Naive thymus-derived CD4-positive, alpha-beta T cell (primary cell): Measurements from ENCODE around the gene EHMT2. TPM values are rescaled to one million over a fixed set of nuclear protein-coding genes. Genes with fewer than 3 reads are reported as not detected.

Experiments
- ATAC-seq: fragments of 150-1000 bp; cut with Tn5 transposase; 2 replicates; pipeline ENCODE4 v1.10.0; 2021; ENCODE audit warnings: mild to moderate bottlenecking, moderate library complexity
- CTCF ChIA-PET: fragments of 350-600 bp; sonication (Branson Sonifier 250); formaldehyde crosslinking; loops from one replicate; lab custom pipeline; 2021; ENCODE audit warnings: antibody characterized with exemption; lab: Charles Lee
- POLR2A ChIA-PET: fragments of 350-600 bp; sonication (Branson Sonifier 250); formaldehyde crosslinking; loops from one replicate; lab custom pipeline; 2021; ENCODE audit warnings: antibody characterized with exemption, inconsistent platforms; lab: Charles Lee
- DNase-seq, 9 donors: peaks; one replicate each; pipeline versions ENCODE4 v3.0.0 to v3.0.0-alpha.2; 2020 to 2022; ENCODE audit warnings: mixed read lengths in 1 of 9
- H3K27ac ChIP-seq: one replicate; pipeline ENCODE4 v1.7.0; 2013; ENCODE audit warnings: mild to moderate bottlenecking, low read depth, low read length, moderate library complexity
- H3K27me3 ChIP-seq, 2 donors: one replicate each; pipeline ENCODE4 v1.7.0; 2013; ENCODE audit warnings: low read length in 2 of 2, mild to moderate bottlenecking in 2 of 2, moderate library complexity in 2 of 2; ENCODE audit not compliant: control insufficient read depth in 2 of 2, insufficient read depth in 2 of 2
- H3K36me3 ChIP-seq, 3 experiments: 1 replicate in 2 of 3; 2 replicates in 1 of 3; pipeline ENCODE4 v1.7.0; 2013; ENCODE audit warnings: low read length in 3 of 3, mild to moderate bottlenecking in 3 of 3, moderate library complexity in 1 of 3; ENCODE audit not compliant: insufficient read depth in 3 of 3, control insufficient read depth in 2 of 3
- H3K4me1 ChIP-seq, 2 donors: one replicate each; pipeline ENCODE4 v1.7.0; 2013; ENCODE audit warnings: low read length in 2 of 2, mild to moderate bottlenecking in 2 of 2, moderate library complexity in 1 of 2; ENCODE audit not compliant: control insufficient read depth in 2 of 2, insufficient read depth in 2 of 2
- H3K4me3 ChIP-seq: 2 replicates; pipeline ENCODE4 v1.7.0; 2013; ENCODE audit warnings: mild to moderate bottlenecking, low read length
- H3K9me3 ChIP-seq, 3 experiments: 1 replicate in 2 of 3; 2 replicates in 1 of 3; pipeline ENCODE4 v1.7.0; 2013; ENCODE audit warnings: low read length in 3 of 3; ENCODE audit not compliant: control insufficient read depth in 2 of 3
- H3K27ac Mint-ChIP-seq, 9 donors: one replicate each; pipeline ENCODE4 v1.8.0; 2020 to 2022; ENCODE audit warnings: mixed read lengths in 9 of 9, mild to moderate bottlenecking in 8 of 9, moderate library complexity in 5 of 9, inconsistent platforms in 2 of 9
- H3K27me3 Mint-ChIP-seq, 5 donors: one replicate each; pipeline ENCODE4 v1.8.0; 2021 to 2022; ENCODE audit warnings: mixed read lengths in 5 of 5, mild to moderate bottlenecking in 1 of 5
- H3K36me3 Mint-ChIP-seq, 5 donors: one replicate each; pipeline ENCODE4 v1.8.0; 2020 to 2022; ENCODE audit warnings: mixed read lengths in 5 of 5, mild to moderate bottlenecking in 3 of 5, inconsistent platforms in 1 of 5
- H3K4me1 Mint-ChIP-seq, 7 donors: one replicate each; pipeline ENCODE4 v1.8.0; 2020 to 2022; ENCODE audit warnings: mixed read lengths in 7 of 7, mild to moderate bottlenecking in 3 of 7, inconsistent platforms in 1 of 7
- H3K4me3 Mint-ChIP-seq, 10 donors: one replicate each; pipeline ENCODE4 v1.8.0; 2020 to 2022; ENCODE audit warnings: mild to moderate bottlenecking in 10 of 10, mixed read lengths in 10 of 10, moderate library complexity in 6 of 10, inconsistent platforms in 2 of 10
- H3K9me3 Mint-ChIP-seq, 11 donors: one replicate each; pipeline ENCODE4 v1.8.0; 2020 to 2022; ENCODE audit warnings: mixed read lengths in 11 of 11, mild to moderate bottlenecking in 4 of 11, inconsistent platforms in 1 of 11, moderate library complexity in 1 of 11
- intact Hi-C, 2 donors: fragments of 100-400 bp; cut with micrococcal nuclease; formaldehyde crosslinking; loops; one replicate each; pipeline ENCODE4 v1.15.1; 2023
- polyA plus RNA-seq, 2 donors: library from polyadenylated mRNA; unstranded; fragments of 300-500 nt; fragmentation: Illumina TruSeq; gene quantifications; one replicate each; pipeline ENCODE4 v1.2.3, GENCODE V29; 2021
- total RNA-seq, 6 experiments: library from RNA in 5 of 6; stranded (reverse) in 5 of 6; gene quantifications; 1 replicate in 5 of 6; 2 replicates in 1 of 6; pipeline ENCODE4 v1.2.3 and lab custom pipeline; 2021 to 2026

The EHMT2 gene
- total and polyA plus RNA-seq, 7 experiments from 2014 or later, result 37.3 to 94.2 (median 66.5) TPM

GRCh38 chr6:31831350-31832215 lies 65.9 kb downstream of the EHMT2 start:
- Mint-ChIP-seq H3K27ac (peak overlapping the region in 6 of 9 donors; percentile 22 to 96 (median 81)), H3K27me3 (no peaks in the 10 kb centered on the region), H3K4me1 (peaks cover 17 to 45% (median 40%) of the 10 kb centered on the region in 7 donors), H3K36me3 (peaks cover 0 to 18% (median 4%) of the 10 kb centered on the region in 5 donors), H3K9me3 (no peaks in the 10 kb centered on the region), H3K4me3 (peak overlapping the region; percentile 86 to 100 (median 96))
- Histone ChIP-seq H3K4me1 (peaks cover 18 to 28% of the 10 kb centered on the region in 2 donors), H3K27ac (no peak overlapping the region), H3K27me3 (no peaks in the 10 kb centered on the region), H3K36me3 (peaks cover 0 to 9% (median 0%) of the 10 kb centered on the region in 3 experiments), H3K4me3 (no peak overlapping the region), H3K9me3 (no peaks in the 10 kb centered on the region)
- CTCF ChIA-PET, result interaction anchor here (0.6 to 2.4 kb wide), 14 partner anchors 14 to 280 kb away, joined by 3 to 23 read pairs (median 4); partner anchors contain the start of genes DDAH2, LY6G5C, NEU1 and VARS1
- DNase-seq, result no peak
- POLR2A ChIA-PET, result interaction anchor here (0.6 to 4.4 kb wide), 16 partner anchors 9 to 1003 kb away, joined by 3 to 33 read pairs (median 6); partner anchors contain the start of genes C6orf47, CSNK2B, DDAH2 and GPANK1
- no peak for ATAC-seq
- intact Hi-C loops, result loop anchor here (2.0 to 10.0 kb wide), 6 partner anchors 15 to 1023 kb away; partner anchors contain the start of genes MICA (in 1 of the 2), MICB (in 1 of the 2), PSMB9 (in 1 of the 2) and TAP1 (in 1 of the 2)

DNA sequence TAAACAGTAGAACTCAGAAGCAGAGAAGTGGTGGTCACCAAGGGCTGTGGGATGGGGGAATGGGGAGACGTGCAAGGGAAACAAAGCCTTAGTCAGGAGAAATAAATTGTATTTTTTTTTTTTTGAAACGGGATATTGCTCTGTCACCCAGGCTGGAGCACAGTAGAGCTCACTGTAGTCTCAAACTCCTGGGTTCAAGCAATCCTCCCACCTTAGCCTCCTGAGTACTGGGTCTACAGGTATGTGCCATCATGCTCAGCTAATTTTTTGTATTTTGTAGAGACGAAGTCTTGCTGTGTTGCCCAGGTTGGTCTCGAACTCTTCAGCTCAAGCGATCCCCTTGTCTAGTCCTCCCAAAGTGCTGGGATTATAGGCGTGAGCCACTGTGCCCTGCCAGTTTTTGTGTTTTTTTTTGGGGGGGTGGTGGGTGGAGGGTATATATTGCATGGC lies 66.6 kb downstream of the EHMT2 start:
- Mint-ChIP-seq H3K27me3 (no peaks in the 10 kb centered on the region), H3K4me3 (peak overlapping the region; percentile 86 to 100 (median 96)), H3K36me3 (peaks cover 0 to 11% (median 0%) of the 10 kb centered on the region in 5 donors), H3K27ac (peak overlapping the region; percentile 79 to 96 (median 88)), H3K9me3 (no peaks in the 10 kb centered on the region), H3K4me1 (peaks cover 12 to 42% (median 36%) of the 10 kb centered on the region in 7 donors)
- ChIA-PET POLR2A (interaction anchor here (0.6 to 4.4 kb wide), 23 partner anchors 9 to 1004 kb away, joined by 3 to 33 read pairs (median 5); partner anchors contain the start of genes C6orf47, CSNK2B, DDAH2 and GPANK1), CTCF (interaction anchor here (0.6 to 2.4 kb wide), 19 partner anchors 13 to 282 kb away, joined by 3 to 23 read pairs (median 3); partner anchors contain the start of genes DDAH2, LY6G5C, NEU1 and VARS1)
- Histone ChIP-seq H3K27me3 (no peaks in the 10 kb centered on the region), H3K9me3 (no peaks in the 10 kb centered on the region), H3K4me3 (peak overlapping the region; percentile 82), H3K4me1 (peaks cover 14 to 23% of the 10 kb centered on the region in 2 donors), H3K27ac (peak overlapping the region; percentile 73), H3K36me3 (peaks cover 0 to 9% (median 0%) of the 10 kb centered on the region in 3 experiments)
- ATAC-seq (no peak), DNase-seq (no peak)
- intact Hi-C loops, result loop anchor here (1.0 to 10.0 kb wide), 11 partner anchors 14 to 1024 kb away; partner anchors contain the start of genes BAG6 (in 1 of the 2), DDAH2 (in 1 of the 2), MICA (in 1 of the 2) and MICB (in 1 of the 2)

Other genes starting within 250 kb of the EHMT2 start
Only the 30 nearest of the 36 such genes appear.
- gene LY6G5B, start 227.7 kb downstream of the EHMT2 start, total RNA-seq, result 10 to 100 TPM; 27.7 to 51.0 (median 42.9) TPM
- not detected for gene LY6G5B, start 227.7 kb downstream of the EHMT2 start, polyA plus RNA-seq
- gene LY6G5C, start 216.6 kb downstream of the EHMT2 start, total RNA-seq, result 1 to 10 TPM; 2.4 to 4.3 (median 3.1) TPM
- 10 to 100 TPM in 1 of 2 donors, 1 to 10 TPM in 1; 6.4 to 10.2 TPM for gene LY6G5C, start 216.6 kb downstream of the EHMT2 start, polyA plus RNA-seq
- 10 to 100 TPM; 60.1 to 71.7 (median 65.2) TPM for gene ABHD16A, start 194.4 kb downstream of the EHMT2 start, total RNA-seq
- gene ABHD16A, start 194.4 kb downstream of the EHMT2 start, polyA plus RNA-seq, result 10 to 100 TPM; 31.1 to 42.5 TPM
- gene LY6G6F, start 190.8 kb downstream of the EHMT2 start, total RNA-seq, result under 1 TPM in 1 of 5 experiments, not detected in 4; 0.56 TPM
- gene LY6G6F, start 190.8 kb downstream of the EHMT2 start, polyA plus RNA-seq, result not detected
- not detected for gene LY6G6D, start 182.3 kb downstream of the EHMT2 start, total RNA-seq
- not detected for gene LY6G6D, start 182.3 kb downstream of the EHMT2 start, polyA plus RNA-seq
- 1 to 10 TPM in 1 of 5 experiments, not detected in 4; 1.2 TPM for gene LY6G6C, start 176.0 kb downstream of the EHMT2 start, total RNA-seq
- gene LY6G6C, start 176.0 kb downstream of the EHMT2 start, polyA plus RNA-seq, result not detected
- gene MPIG6B, start 174.3 kb downstream of the EHMT2 start, total RNA-seq, result 1 to 10 TPM in 1 of 5 experiments, under 1 TPM in 4; 0.12 to 4.7 (median 0.64) TPM
- gene MPIG6B, start 174.3 kb downstream of the EHMT2 start, polyA plus RNA-seq, result 1 to 10 TPM in 1 of 2 donors, under 1 TPM in 1; 0.20 to 2.3 TPM
- 10 to 100 TPM in 2 of 5 experiments, 1 to 10 TPM in 3; 4.9 to 31.4 (median 7.1) TPM for gene DDAH2, start 168.4 kb downstream of the EHMT2 start, total RNA-seq
- gene DDAH2, start 168.4 kb downstream of the EHMT2 start, polyA plus RNA-seq, result 10 to 100 TPM; 13.1 to 15.3 TPM
- gene CLIC1, start 161.2 kb downstream of the EHMT2 start, total RNA-seq, result 100 to 1,000 TPM in 2 of 5 experiments, 10 to 100 TPM in 3; 29.3 to 494 (median 58.2) TPM
- gene CLIC1, start 161.2 kb downstream of the EHMT2 start, polyA plus RNA-seq, result 100 to 1,000 TPM; 102 to 122 TPM
- 10 to 100 TPM; 10.3 to 52.2 (median 11.4) TPM for gene MSH5, start 157.7 kb downstream of the EHMT2 start, total RNA-seq
- 1 to 10 TPM in 1 of 2 donors, under 1 TPM in 1; 0.51 to 2.6 TPM for gene MSH5, start 157.7 kb downstream of the EHMT2 start, polyA plus RNA-seq
- gene SAPCD1, start 135.0 kb downstream of the EHMT2 start, total RNA-seq, result 10 to 100 TPM in 1 of 5 experiments, 1 to 10 TPM in 4; 2.3 to 11.1 (median 3.3) TPM
- gene SAPCD1, start 135.0 kb downstream of the EHMT2 start, polyA plus RNA-seq, result not detected
- 1 to 10 TPM in 3 of 5 experiments, under 1 TPM in 2; 0.53 to 4.5 (median 1.1) TPM for gene VWA7, start 120.4 kb downstream of the EHMT2 start, total RNA-seq
- not detected for gene VWA7, start 120.4 kb downstream of the EHMT2 start, polyA plus RNA-seq
- 10 to 100 TPM; 34.3 to 84.2 (median 53.2) TPM for gene VARS1, start 101.9 kb downstream of the EHMT2 start, total RNA-seq
- 10 to 100 TPM; 32.2 to 44.8 TPM for gene VARS1, start 101.9 kb downstream of the EHMT2 start, polyA plus RNA-seq
- gene LSM2, start 90.7 kb downstream of the EHMT2 start, total RNA-seq, result 10 to 100 TPM; 22.9 to 94.5 (median 29.2) TPM
- gene LSM2, start 90.7 kb downstream of the EHMT2 start, polyA plus RNA-seq, result 10 to 100 TPM; 58.9 to 67.9 TPM
- gene HSPA1L, start 82.4 kb downstream of the EHMT2 start, total RNA-seq, result 1 to 10 TPM; 3.3 to 5.5 (median 4.7) TPM
- gene HSPA1L, start 82.4 kb downstream of the EHMT2 start, polyA plus RNA-seq, result 1 to 10 TPM; 2.3 to 3.6 TPM
- 100 to 1,000 TPM in 1 of 5 experiments, 10 to 100 TPM in 3, 1 to 10 TPM in 1; 6.7 to 125 (median 30.3) TPM for gene HSPA1A, start 82.2 kb downstream of the EHMT2 start, total RNA-seq
- 10 to 100 TPM; 26.0 to 52.5 TPM for gene HSPA1A, start 82.2 kb downstream of the EHMT2 start, polyA plus RNA-seq
- gene HSPA1B, start 70.0 kb downstream of the EHMT2 start, total RNA-seq, result 10 to 100 TPM in 4 of 5 experiments, 1 to 10 TPM in 1; 8.6 to 68.9 (median 28.9) TPM
- gene HSPA1B, start 70.0 kb downstream of the EHMT2 start, polyA plus RNA-seq, result 1 to 10 TPM; 2.8 to 3.6 TPM
- gene NEU1, start 34.9 kb downstream of the EHMT2 start, total RNA-seq, result 10 to 100 TPM; 18.6 to 35.0 (median 20.1) TPM
- gene NEU1, start 34.9 kb downstream of the EHMT2 start, polyA plus RNA-seq, result 10 to 100 TPM; 13.6 to 19.9 TPM
- not detected for gene SLC44A4, start 18.7 kb downstream of the EHMT2 start, total RNA-seq
- gene SLC44A4, start 18.7 kb downstream of the EHMT2 start, polyA plus RNA-seq, result not detected
- gene ZBTB12, start 4.4 kb upstream of the EHMT2 start, total RNA-seq, result 1 to 10 TPM in 4 of 5 experiments, under 1 TPM in 1; 0.77 to 4.5 (median 2.5) TPM
- gene ZBTB12, start 4.4 kb upstream of the EHMT2 start, polyA plus RNA-seq, result under 1 TPM in 1 of 2 donors, not detected in 1; 0.09 TPM
- gene C2, start 30.0 kb upstream of the EHMT2 start, total RNA-seq, result 1 to 10 TPM in 4 of 5 experiments, under 1 TPM in 1; 0.89 to 8.2 (median 2.3) TPM
- under 1 TPM in 1 of 2 donors, not detected in 1; 0.10 TPM for gene C2, start 30.0 kb upstream of the EHMT2 start, polyA plus RNA-seq
- 1 to 10 TPM in 2 of 5 experiments, under 1 TPM in 1, not detected in 2; 0.56 to 1.4 (median 1.1) TPM for gene CFB, start 48.4 kb upstream of the EHMT2 start, total RNA-seq
- gene CFB, start 48.4 kb upstream of the EHMT2 start, polyA plus RNA-seq, result 1 to 10 TPM; 1.4 to 1.8 TPM
- gene NELFE, start 61.3 kb upstream of the EHMT2 start, total RNA-seq, result 10 to 100 TPM; 47.5 to 71.7 (median 59.1) TPM
- gene NELFE, start 61.3 kb upstream of the EHMT2 start, polyA plus RNA-seq, result 10 to 100 TPM; 56.5 to 76.6 TPM
- gene SKIC2, start 61.5 kb upstream of the EHMT2 start, total RNA-seq, result 100 to 1,000 TPM in 3 of 5 experiments, 10 to 100 TPM in 2; 85.6 to 139 (median 101) TPM
- 10 to 100 TPM; 20.1 to 23.5 TPM for gene SKIC2, start 61.5 kb upstream of the EHMT2 start, polyA plus RNA-seq
- gene DXO, start 74.4 kb upstream of the EHMT2 start, total RNA-seq, result 10 to 100 TPM; 19.3 to 44.3 (median 35.0) TPM
- 10 to 100 TPM; 12.6 to 16.2 TPM for gene DXO, start 74.4 kb upstream of the EHMT2 start, polyA plus RNA-seq
- gene C4A, start 84.4 kb upstream of the EHMT2 start, total RNA-seq, result 1 to 10 TPM; 3.2 to 9.0 (median 8.0) TPM
- gene C4A, start 84.4 kb upstream of the EHMT2 start, polyA plus RNA-seq, result not detected
- 1 to 10 TPM; 3.2 to 8.5 (median 8.0) TPM for gene C4B, start 117.1 kb upstream of the EHMT2 start, total RNA-seq
- under 1 TPM in 1 of 2 donors, not detected in 1; 0.59 TPM for gene C4B, start 117.1 kb upstream of the EHMT2 start, polyA plus RNA-seq
- gene CYP21A2, start 140.7 kb upstream of the EHMT2 start, total RNA-seq, result 1 to 10 TPM in 1 of 5 experiments, under 1 TPM in 3, not detected in 1; 0.32 to 1.1 (median 0.44) TPM
- not detected for gene CYP21A2, start 140.7 kb upstream of the EHMT2 start, polyA plus RNA-seq
- gene TNXB, start 211.6 kb upstream of the EHMT2 start, total RNA-seq, result 10 to 100 TPM in 4 of 5 experiments, 1 to 10 TPM in 1; 8.8 to 17.2 (median 13.1) TPM
- under 1 TPM in 1 of 2 donors, not detected in 1; 0.43 TPM for gene TNXB, start 211.6 kb upstream of the EHMT2 start, polyA plus RNA-seq
- gene ATF6B, start 230.5 kb upstream of the EHMT2 start, total RNA-seq, result 100 to 1,000 TPM; 115 to 168 (median 142) TPM
- 10 to 100 TPM; 28.0 to 29.0 TPM for gene ATF6B, start 230.5 kb upstream of the EHMT2 start, polyA plus RNA-seq